ENCODE measurements around the gene FLT3. TPM values are rescaled to one million over a fixed set of nuclear protein-coding genes. Genes with fewer than 3 reads are reported as not detected.

FLT3 gene
- total RNA-seq, 3 donors from 2014 or later (not counting 1 experiment from before 2014, with no cell fraction given): 0.39 to 1.8 (median 1.1) TPM

DNA sequence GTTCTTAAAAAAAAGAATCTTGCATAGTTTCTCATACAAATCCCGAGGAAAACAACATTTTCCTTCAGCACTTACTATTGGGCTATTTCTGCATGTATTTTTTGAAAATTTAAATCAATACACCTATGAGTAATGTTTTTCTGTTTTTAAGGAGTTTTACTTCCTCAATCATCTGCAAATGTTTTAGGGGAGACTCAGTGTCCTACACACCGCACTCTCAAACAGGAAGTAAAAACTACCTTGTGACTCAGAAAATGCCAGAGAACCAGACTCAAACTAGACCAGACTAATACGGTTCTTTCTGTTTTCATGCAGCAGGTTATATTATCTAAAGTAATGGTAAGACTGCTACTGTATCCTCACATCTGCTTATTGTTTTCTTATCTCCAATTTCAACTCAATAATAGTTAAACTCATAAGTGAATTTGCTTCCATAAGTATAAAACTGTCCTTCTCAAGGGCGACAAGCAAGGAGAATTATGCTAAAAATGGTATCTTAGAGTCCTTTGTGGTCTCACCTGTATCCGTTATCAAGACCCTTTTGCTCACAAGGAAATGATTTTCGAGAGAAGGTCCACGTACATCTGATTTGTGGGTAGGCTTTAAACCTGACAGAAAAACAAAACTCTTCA lies 52.5 kb downstream of the FLT3 start:
- peaks cover 6% of the 10 kb centered on the region for H3K4me1 ChIP-seq (ENCODE audit: control insufficient read depth, insufficient read depth, low read length)
- peak overlapping the region; percentile 61 for H3K27ac ChIP-seq (ENCODE audit: low read length)
- H3K9me3 ChIP-seq (ENCODE audit: control insufficient read depth, insufficient read depth, low read length): no peaks in the 10 kb centered on the region
- ATAC-seq (peak in 1 of 3 donors; percentile 34), DNase-seq (no peak)
- H3K36me3 Mint-ChIP-seq: no peaks in the 10 kb centered on the region
- intact Hi-C loops (cut with micrococcal nuclease): no loop called here
- TF ChIP-seq, protein P1, sequence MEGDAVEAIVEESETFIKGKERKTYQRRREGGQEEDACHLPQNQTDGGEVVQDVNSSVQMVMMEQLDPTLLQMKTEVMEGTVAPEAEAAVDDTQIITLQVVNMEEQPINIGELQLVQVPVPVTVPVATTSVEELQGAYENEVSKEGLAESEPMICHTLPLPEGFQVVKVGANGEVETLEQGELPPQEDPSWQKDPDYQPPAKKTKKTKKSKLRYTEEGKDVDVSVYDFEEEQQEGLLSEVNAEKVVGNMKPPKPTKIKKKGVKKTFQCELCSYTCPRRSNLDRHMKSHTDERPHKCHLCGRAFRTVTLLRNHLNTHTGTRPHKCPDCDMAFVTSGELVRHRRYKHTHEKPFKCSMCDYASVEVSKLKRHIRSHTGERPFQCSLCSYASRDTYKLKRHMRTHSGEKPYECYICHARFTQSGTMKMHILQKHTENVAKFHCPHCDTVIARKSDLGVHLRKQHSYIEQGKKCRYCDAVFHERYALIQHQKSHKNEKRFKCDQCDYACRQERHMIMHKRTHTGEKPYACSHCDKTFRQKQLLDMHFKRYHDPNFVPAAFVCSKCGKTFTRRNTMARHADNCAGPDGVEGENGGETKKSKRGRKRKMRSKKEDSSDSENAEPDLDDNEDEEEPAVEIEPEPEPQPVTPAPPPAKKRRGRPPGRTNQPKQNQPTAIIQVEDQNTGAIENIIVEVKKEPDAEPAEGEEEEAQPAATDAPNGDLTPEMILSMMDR (IDR thresholded peaks at IDR 0.05): no peak
- no peak overlapping the region for H3K27ac Mint-ChIP-seq
- no peaks in the 10 kb centered on the region for H3K36me3 ChIP-seq (ENCODE audit: control insufficient read depth, insufficient read depth, low read length)
- WGBS (ENCODE audit: insufficient coverage): 8% methylated on average over 3 of the region's 7 CpGs
- H3K9me3 Mint-ChIP-seq: no peaks in the 10 kb centered on the region
- no peak overlapping the region for H3K4me3 ChIP-seq (ENCODE audit: low read length)
- H3K27me3 ChIP-seq (ENCODE audit: control insufficient read depth, insufficient read depth, low read length): no peaks in the 10 kb centered on the region
- no peak overlapping the region for H3K4me3 Mint-ChIP-seq
- no peaks in the 10 kb centered on the region for H3K4me1 Mint-ChIP-seq
- H3K27me3 Mint-ChIP-seq (ENCODE audit: low read depth in 2 of 2): peaks cover 3 to 12% of the 10 kb centered on the region in 2 donors

DNA sequence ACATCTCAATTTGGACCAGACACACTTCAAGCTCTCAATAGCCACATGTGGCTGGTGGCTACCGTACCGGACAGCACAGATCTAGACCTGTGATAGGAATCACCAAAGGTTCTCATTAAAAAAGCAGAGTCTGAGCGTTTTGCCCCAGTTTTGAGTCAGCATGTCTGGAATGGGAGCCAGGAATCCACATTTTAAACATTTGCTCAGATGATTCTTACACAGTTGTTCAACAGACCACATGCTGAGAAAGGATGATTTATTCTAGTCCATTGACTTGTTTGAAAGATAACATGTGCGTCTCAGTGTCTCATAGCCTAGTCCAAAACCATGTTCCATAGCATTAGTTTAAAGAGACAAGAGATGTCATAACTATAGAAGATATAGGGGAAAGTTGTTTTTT lies 53.4 kb downstream of the FLT3 start:
- Histone ChIP-seq H3K36me3 (ENCODE audit: control insufficient read depth, insufficient read depth, low read length) (no peaks in the 10 kb centered on the region), H3K9me3 (ENCODE audit: control insufficient read depth, insufficient read depth, low read length) (no peaks in the 10 kb centered on the region), H3K27ac (ENCODE audit: low read length) (no peak overlapping the region), H3K4me3 (ENCODE audit: low read length) (no peak overlapping the region), H3K4me1 (ENCODE audit: control insufficient read depth, insufficient read depth, low read length) (peaks cover 6% of the 10 kb centered on the region), H3K27me3 (ENCODE audit: control insufficient read depth, insufficient read depth, low read length) (no peaks in the 10 kb centered on the region)
- Mint-ChIP-seq H3K36me3 (no peaks in the 10 kb centered on the region), H3K27me3 (ENCODE audit: low read depth in 2 of 2) (peaks cover 4 to 16% of the 10 kb centered on the region in 2 donors), H3K4me1 (no peaks in the 10 kb centered on the region), H3K27ac (no peak overlapping the region), H3K4me3 (no peak overlapping the region), H3K9me3 (no peaks in the 10 kb centered on the region)
- DNase-seq (no peak), ATAC-seq (no peak)
- intact Hi-C loops (cut with micrococcal nuclease): no loop called here
- 83% methylated on average over 4 of the region's 4 CpGs for WGBS (ENCODE audit: insufficient coverage)
- TF ChIP-seq, protein P1 (IDR thresholded peaks at IDR 0.05): no peak

DNA sequence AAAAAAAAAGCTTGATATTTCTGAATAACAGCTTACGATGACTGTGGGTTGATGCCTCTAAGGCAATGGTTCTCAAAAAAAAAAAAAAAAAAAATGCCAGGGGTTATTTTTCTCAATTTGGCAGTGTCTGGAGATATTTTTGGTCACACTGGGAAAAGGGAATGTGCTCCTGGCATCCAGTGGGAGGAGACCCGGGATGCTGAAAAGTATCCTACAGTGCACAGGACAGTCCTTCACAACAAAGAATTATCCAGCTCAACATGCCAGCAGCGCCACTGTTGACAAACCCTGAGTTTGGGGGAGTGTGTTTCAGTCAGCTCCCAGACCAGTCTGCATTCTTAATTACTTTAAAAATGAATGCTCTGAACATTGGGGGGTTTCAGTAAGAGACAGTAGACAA lies 54.5 kb downstream of the FLT3 start:
- no peaks in the 10 kb centered on the region for H3K27me3 ChIP-seq (ENCODE audit: control insufficient read depth, insufficient read depth, low read length)
- H3K4me3 ChIP-seq (ENCODE audit: low read length): no peak overlapping the region
- Mint-ChIP-seq H3K27me3 (ENCODE audit: low read depth in 2 of 2) (peaks cover 4 to 16% of the 10 kb centered on the region in 2 donors), H3K4me1 (no peaks in the 10 kb centered on the region), H3K9me3 (no peaks in the 10 kb centered on the region), H3K27ac (no peak overlapping the region), H3K4me3 (no peak overlapping the region), H3K36me3 (no peaks in the 10 kb centered on the region)
- no peak overlapping the region for H3K27ac ChIP-seq (ENCODE audit: low read length)
- H3K9me3 ChIP-seq (ENCODE audit: control insufficient read depth, insufficient read depth, low read length): no peaks in the 10 kb centered on the region
- WGBS (ENCODE audit: insufficient coverage): 94% methylated on average over 2 of the region's 3 CpGs
- no peaks in the 10 kb centered on the region for H3K36me3 ChIP-seq (ENCODE audit: control insufficient read depth, insufficient read depth, low read length)
- TF ChIP-seq, protein P1 (IDR thresholded peaks at IDR 0.05): no peak
- peaks cover 6% of the 10 kb centered on the region for H3K4me1 ChIP-seq (ENCODE audit: control insufficient read depth, insufficient read depth, low read length)
- intact Hi-C loops (cut with micrococcal nuclease): no loop called here
- DNase-seq: no peak
- ATAC-seq: no peak

DNA sequence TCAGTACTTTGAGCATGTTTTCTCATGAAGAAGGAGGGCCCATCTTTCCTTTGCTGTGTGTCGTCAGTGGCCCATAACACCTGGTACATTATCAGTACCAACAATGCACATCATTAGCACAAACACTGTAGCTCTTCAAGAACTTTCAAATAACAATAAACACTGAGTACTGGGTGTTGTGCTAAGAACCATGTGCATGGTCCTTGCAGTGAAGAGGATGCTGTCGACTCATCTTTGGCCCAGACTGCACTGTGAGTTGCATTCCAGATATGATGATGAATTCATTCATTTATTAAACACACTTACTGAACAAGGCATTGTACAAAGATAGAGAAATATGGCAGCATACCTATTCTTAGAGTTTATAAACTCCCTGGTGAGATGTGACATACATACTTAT lies 55.8 kb downstream of the FLT3 start:
- TF ChIP-seq, protein P1 (IDR thresholded peaks at IDR 0.05): no peak
- no peaks in the 10 kb centered on the region for H3K9me3 ChIP-seq (ENCODE audit: control insufficient read depth, insufficient read depth, low read length)
- intact Hi-C loops (cut with micrococcal nuclease): no loop called here
- ATAC-seq: no peak
- H3K36me3 ChIP-seq (ENCODE audit: control insufficient read depth, insufficient read depth, low read length): no peaks in the 10 kb centered on the region
- H3K27me3 Mint-ChIP-seq (ENCODE audit: low read depth in 2 of 2): peaks cover 4 to 16% of the 10 kb centered on the region in 2 donors
- H3K4me3 Mint-ChIP-seq: no peak overlapping the region
- no peaks in the 10 kb centered on the region for H3K4me1 Mint-ChIP-seq
- no peaks in the 10 kb centered on the region for H3K27me3 ChIP-seq (ENCODE audit: control insufficient read depth, insufficient read depth, low read length)
- no peak for DNase-seq
- no peaks in the 10 kb centered on the region for H3K9me3 Mint-ChIP-seq
- H3K27ac ChIP-seq (ENCODE audit: low read length): no peak overlapping the region
- H3K36me3 Mint-ChIP-seq: no peaks in the 10 kb centered on the region
- peaks cover 6% of the 10 kb centered on the region for H3K4me1 ChIP-seq (ENCODE audit: control insufficient read depth, insufficient read depth, low read length)
- 94% methylated on average over 2 of the region's 2 CpGs for WGBS (ENCODE audit: insufficient coverage)
- H3K4me3 ChIP-seq (ENCODE audit: low read length): no peak overlapping the region
- no peak overlapping the region for H3K27ac Mint-ChIP-seq
